Measurements from ENCODE around the gene COX5B. TPM values are rescaled to one million over a fixed set of nuclear protein-coding genes. Genes with fewer than 3 reads are reported as not detected.
A peak's percentile ranks its signal among the peaks of the same experiment; 100 is the strongest.
"Not testable (repeated sequence)": the region's sequence is repeated elsewhere in the genome, so short reads cannot be mapped to it uniquely, and the experiment has no call there.

COX5B gene
- total and polyA plus RNA-seq, 3 experiments from 2014 or later = 197 to 334 (median 205) TPM

DNA sequence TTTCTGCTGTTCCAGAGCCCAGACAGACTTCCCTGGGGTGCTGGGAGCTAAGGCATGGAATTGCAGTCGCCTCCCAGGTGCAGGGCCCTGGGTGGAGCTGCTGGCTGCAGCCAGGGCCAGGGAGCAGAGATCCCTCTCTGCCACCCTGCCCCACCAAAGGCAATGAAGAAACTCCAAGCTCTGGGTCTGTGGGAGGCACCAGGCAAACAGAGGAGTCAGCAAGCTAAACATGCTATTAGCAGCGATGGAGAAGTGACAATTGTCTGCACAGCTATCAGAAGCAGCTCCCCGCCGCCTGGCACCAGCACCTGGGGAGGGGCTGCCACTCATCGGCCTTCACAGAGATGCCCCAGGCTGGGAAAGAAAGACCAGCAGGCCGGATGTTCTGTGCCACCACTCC is 28.0 kb upstream of the COX5B start:
- no peak overlapping the region for H3K4me3 ChIP-seq (ENCODE audit: low read length)
- H3K27ac ChIP-seq (ENCODE audit: low read depth, low read length) = no peak overlapping the region
- no peaks in the 10 kb centered on the region for H3K36me3 ChIP-seq (ENCODE audit: insufficient read depth, low read length)
- no peaks in the 10 kb centered on the region for H3K36me3 Mint-ChIP-seq
- H3K27me3 Mint-ChIP-seq = peaks cover 0 to 2% of the 10 kb centered on the region in 2 donors
- H3K4me1 ChIP-seq (ENCODE audit: insufficient read depth, low read length) = no peaks in the 10 kb centered on the region
- ChIA-PET POLR2A (no interaction called here), CTCF (no interaction called here)
- H3K27me3 ChIP-seq (ENCODE audit: insufficient read depth, low read length, poor library complexity, severe bottlenecking) = no peaks in the 10 kb centered on the region
- H3K9me3 ChIP-seq (ENCODE audit: low read length) = no peaks in the 10 kb centered on the region
- no peaks in the 10 kb centered on the region for H3K9me3 Mint-ChIP-seq
- no peak overlapping the region for H3K27ac Mint-ChIP-seq
- no peaks in the 10 kb centered on the region for H3K4me1 Mint-ChIP-seq
- DNase-seq = no peak
- H3K4me3 Mint-ChIP-seq = no peak overlapping the region

DNA sequence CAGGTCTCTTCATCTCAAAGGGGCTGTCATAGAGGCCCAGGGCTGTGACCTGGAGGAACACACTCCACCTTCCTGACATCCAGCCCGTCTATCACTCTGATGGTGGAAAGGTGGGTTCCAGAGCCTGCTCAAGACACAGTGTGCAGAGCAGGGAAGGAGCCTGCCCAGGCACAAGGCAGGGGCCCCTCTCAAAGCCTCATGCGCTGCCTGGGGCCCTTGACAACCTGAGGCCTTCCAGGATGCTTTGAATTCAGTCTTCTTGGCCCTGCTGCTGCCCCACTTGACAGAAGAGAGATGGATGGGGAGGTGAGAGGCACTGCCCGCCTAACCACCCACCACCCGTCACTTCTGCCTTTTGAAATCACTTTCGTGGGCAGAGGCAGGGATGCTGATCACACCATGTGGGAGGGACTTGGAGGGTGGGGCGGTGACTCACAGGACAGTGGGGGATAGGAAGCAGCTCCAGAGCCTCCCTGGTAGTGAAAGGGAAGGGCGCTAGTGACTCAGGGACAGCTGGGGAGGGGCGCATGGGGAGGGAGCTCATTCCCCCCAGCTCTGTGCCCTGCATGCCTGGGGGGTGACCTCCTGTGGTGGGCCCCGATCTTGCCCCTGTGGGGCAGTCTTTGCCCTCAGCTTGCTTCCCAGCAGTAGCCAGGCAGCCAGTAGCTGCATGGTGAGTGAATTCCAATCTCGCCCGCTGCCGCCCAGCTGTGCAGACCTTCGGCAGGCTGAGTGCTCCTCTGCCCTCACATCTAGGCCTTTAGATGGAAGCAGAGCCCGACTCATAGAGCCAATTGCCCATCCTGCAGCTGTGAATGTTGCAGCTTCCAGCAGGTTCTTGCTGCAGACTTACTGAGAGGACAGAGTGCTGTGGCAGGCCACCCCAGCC is 26.7 kb upstream of the COX5B start:
- H3K27ac Mint-ChIP-seq = not testable (repeated sequence)

DNA sequence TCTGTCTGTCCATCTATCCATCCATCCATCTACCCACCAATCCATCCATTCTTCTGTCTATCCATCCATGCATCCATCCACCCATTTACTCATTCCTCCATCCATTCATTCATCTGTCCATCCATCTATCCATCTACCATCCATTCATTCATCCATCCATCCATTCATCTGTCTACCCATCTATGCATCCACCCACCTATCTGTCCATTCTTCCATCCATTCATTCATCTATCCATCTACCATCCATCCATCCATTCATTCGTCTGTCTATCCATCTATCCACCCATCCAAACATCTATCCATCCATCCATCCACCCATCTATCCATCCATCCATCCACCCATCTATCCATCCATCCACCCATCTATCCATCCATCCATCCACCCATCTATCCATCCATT is 25.4 kb upstream of the COX5B start:
- H3K4me3 ChIP-seq (ENCODE audit: low read length); H3K27ac ChIP-seq (ENCODE audit: low read depth, low read length); H3K36me3 Mint-ChIP-seq; DNase-seq; CTCF ChIA-PET; H3K27me3 ChIP-seq (ENCODE audit: insufficient read depth, low read length, poor library complexity, severe bottlenecking); POLR2A ChIA-PET; H3K4me1 Mint-ChIP-seq; H3K27me3 Mint-ChIP-seq; H3K9me3 ChIP-seq (ENCODE audit: low read length); H3K9me3 Mint-ChIP-seq; H3K4me3 Mint-ChIP-seq; H3K4me1 ChIP-seq (ENCODE audit: insufficient read depth, low read length); H3K36me3 ChIP-seq (ENCODE audit: insufficient read depth, low read length): not testable (repeated sequence)
- H3K27ac Mint-ChIP-seq = peak overlapping the region in 1 of 8 donors; percentile 40

More for the DNA sequence above, 26.7 kb upstream of the COX5B start:
- H3K4me1 Mint-ChIP-seq; H3K36me3 ChIP-seq (ENCODE audit: insufficient read depth, low read length); H3K36me3 Mint-ChIP-seq; H3K27me3 Mint-ChIP-seq; DNase-seq; H3K4me3 Mint-ChIP-seq; H3K27me3 ChIP-seq (ENCODE audit: insufficient read depth, low read length, poor library complexity, severe bottlenecking); H3K4me3 ChIP-seq (ENCODE audit: low read length); H3K9me3 ChIP-seq (ENCODE audit: low read length); H3K9me3 Mint-ChIP-seq; CTCF ChIA-PET; H3K27ac ChIP-seq (ENCODE audit: low read depth, low read length); H3K4me1 ChIP-seq (ENCODE audit: insufficient read depth, low read length); POLR2A ChIA-PET: not testable (repeated sequence)

DNA sequence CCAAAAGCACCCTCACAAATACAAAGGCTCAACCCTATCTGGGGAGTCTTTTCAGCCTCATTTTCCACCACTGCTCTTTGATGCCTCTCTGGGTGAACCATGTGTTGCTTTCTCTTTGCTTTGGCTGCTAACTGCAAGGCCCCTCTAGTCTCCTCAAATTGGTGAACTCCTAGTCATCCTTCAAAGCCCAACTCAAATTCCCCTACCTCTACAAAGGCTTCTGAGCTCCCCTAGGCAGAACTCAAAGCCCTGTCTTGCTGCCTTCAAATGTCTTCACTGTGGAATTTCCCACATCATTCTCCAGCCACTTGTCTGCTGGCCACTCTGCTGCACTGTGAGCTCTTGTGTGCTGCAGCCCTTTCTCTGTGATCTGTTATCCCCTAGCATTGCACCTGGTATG is 22.9 kb upstream of the COX5B start:
- POLR2A ChIA-PET; H3K9me3 Mint-ChIP-seq; H3K27ac ChIP-seq (ENCODE audit: low read depth, low read length); CTCF ChIA-PET; H3K27me3 ChIP-seq (ENCODE audit: insufficient read depth, low read length, poor library complexity, severe bottlenecking); H3K4me1 Mint-ChIP-seq; H3K36me3 Mint-ChIP-seq; H3K4me1 ChIP-seq (ENCODE audit: insufficient read depth, low read length); H3K9me3 ChIP-seq (ENCODE audit: low read length); H3K4me3 ChIP-seq (ENCODE audit: low read length); H3K36me3 ChIP-seq (ENCODE audit: insufficient read depth, low read length); DNase-seq; H3K4me3 Mint-ChIP-seq; H3K27me3 Mint-ChIP-seq: not testable (repeated sequence)
- H3K27ac Mint-ChIP-seq = peak overlapping the region in 1 of 8 donors; percentile 19

DNA sequence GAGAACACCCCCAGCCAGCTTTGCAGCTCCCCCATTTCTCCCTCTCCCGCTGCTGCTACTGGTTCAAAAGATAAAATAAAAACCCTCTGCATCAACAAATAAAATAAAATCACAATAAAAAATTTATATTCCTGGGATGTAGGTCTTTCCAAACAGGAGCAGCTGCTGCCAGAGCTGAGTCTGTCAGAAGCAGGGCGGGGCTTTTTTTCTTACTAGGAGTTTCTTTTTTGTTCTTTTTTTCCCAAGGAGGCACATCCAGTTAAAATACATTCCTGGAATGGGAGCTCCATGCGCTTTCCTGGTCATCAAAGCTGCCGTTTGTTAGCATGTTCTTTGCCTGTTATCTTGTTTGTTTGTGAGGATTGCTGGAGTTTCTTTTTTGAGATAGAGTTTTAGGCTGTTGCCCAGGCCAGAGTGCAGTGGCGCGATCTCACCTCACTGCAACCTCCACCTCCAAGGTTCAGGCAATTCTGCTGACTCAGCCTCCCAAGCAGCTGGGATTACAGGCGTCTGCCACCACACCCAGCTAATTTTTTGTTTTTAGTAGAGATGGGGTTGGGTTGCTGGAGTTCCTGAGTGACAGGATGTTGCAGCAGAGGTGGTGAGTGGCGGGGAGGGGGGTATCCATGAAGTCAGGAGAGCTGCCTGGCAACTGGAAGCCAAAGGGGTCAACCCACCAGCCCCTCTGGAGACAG is 20.4 kb upstream of the COX5B start:
- H3K4me3 Mint-ChIP-seq; H3K27me3 ChIP-seq (ENCODE audit: insufficient read depth, low read length, poor library complexity, severe bottlenecking); H3K4me1 Mint-ChIP-seq; H3K27me3 Mint-ChIP-seq; H3K27ac ChIP-seq (ENCODE audit: low read depth, low read length); H3K36me3 ChIP-seq (ENCODE audit: insufficient read depth, low read length); H3K4me1 ChIP-seq (ENCODE audit: insufficient read depth, low read length); CTCF ChIA-PET; H3K36me3 Mint-ChIP-seq; POLR2A ChIA-PET; H3K9me3 ChIP-seq (ENCODE audit: low read length); DNase-seq; H3K9me3 Mint-ChIP-seq; H3K4me3 ChIP-seq (ENCODE audit: low read length); H3K27ac Mint-ChIP-seq: not testable (repeated sequence)

DNA sequence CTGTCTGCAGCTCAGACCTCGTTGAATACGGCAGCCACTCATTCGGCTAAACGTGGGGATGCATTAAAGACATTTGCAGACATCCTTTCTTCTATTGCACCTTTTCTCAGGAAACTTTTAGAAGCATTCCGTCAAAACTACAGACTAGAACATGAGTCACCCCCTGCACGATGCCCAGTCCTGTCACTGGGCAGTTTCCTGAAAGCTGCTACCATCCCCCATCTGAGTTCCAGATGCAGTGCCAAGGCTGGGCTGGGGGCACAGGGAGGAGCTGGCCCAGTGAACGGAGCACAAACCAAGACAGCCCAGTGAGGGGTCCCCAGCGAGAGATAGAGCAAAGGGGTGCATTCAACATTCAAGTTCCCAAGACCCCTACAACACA is 19.8 kb upstream of the COX5B start:
- POLR2A ChIA-PET; DNase-seq; CTCF ChIA-PET; H3K36me3 ChIP-seq (ENCODE audit: insufficient read depth, low read length); H3K9me3 Mint-ChIP-seq; H3K9me3 ChIP-seq (ENCODE audit: low read length); H3K4me3 Mint-ChIP-seq; H3K4me1 Mint-ChIP-seq; H3K27ac Mint-ChIP-seq; H3K36me3 Mint-ChIP-seq; H3K4me1 ChIP-seq (ENCODE audit: insufficient read depth, low read length); H3K27me3 ChIP-seq (ENCODE audit: insufficient read depth, low read length, poor library complexity, severe bottlenecking); H3K27ac ChIP-seq (ENCODE audit: low read depth, low read length); H3K4me3 ChIP-seq (ENCODE audit: low read length): not testable (repeated sequence)
- H3K27me3 Mint-ChIP-seq = peaks cover 4 to 11% of the 10 kb centered on the region in 2 donors

DNA sequence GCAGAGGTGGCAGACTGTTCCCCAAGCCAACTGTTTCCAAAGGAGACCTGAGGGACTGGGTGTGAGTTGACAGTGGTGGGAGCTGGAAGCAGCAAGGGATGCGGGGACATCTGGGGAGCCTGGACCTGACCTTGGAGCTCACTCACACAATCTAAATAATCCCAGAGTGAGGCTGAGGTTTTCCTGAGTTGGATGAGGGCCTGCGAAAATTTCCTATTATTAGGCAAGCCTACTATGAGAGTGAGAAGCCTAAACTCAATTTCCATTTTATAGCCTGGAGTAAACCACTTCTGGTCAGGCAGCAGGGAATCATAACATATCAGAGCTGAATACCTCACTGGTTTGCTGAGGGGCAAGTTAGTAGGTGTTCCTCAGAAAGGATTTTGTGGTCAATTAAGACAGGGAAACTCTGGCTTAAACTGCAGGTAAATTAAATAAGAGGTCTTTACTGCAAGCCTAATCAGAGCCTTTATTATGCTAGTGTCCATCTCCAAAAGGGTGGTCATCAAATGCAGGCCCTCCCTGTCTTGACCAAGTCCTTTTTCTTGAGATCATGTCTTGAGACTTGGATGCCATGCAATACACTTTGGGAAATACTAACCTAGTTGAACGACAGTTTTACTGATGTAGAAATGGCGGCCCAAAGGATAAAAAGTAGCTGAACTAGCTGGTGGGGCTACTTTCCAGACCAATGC is 1.7 kb upstream of the COX5B start:
- ChIA-PET CTCF (interaction anchor here (1.3 kb wide), 1 partner anchor 54 kb away, joined by 3 read pairs; no protein-coding TSS in a partner anchor), POLR2A (no interaction called here)
- H3K36me3 ChIP-seq (ENCODE audit: insufficient read depth, low read length) = peaks cover 22% of the 10 kb centered on the region
- H3K4me3 ChIP-seq (ENCODE audit: low read length) = no peak overlapping the region
- H3K27me3 ChIP-seq (ENCODE audit: insufficient read depth, low read length, poor library complexity, severe bottlenecking) = no peaks in the 10 kb centered on the region
- H3K36me3 Mint-ChIP-seq = peaks cover 6 to 34% (median 10%) of the 10 kb centered on the region in 3 donors
- peak overlapping the region in 1 of 7 donors; percentile 41 for H3K4me3 Mint-ChIP-seq
- H3K9me3 ChIP-seq (ENCODE audit: low read length) = no peaks in the 10 kb centered on the region
- peaks cover 5 to 9% of the 10 kb centered on the region in 2 donors for H3K27me3 Mint-ChIP-seq
- H3K27ac ChIP-seq (ENCODE audit: low read depth, low read length) = no peak overlapping the region
- H3K4me1 ChIP-seq (ENCODE audit: insufficient read depth, low read length) = peaks cover 18% of the 10 kb centered on the region
- peak overlapping the region in 2 of 8 donors; percentile 3 to 52 for H3K27ac Mint-ChIP-seq
- H3K9me3 Mint-ChIP-seq = no peaks in the 10 kb centered on the region
- DNase-seq = no peak
- peaks cover 16 to 25% (median 21%) of the 10 kb centered on the region in 3 donors for H3K4me1 Mint-ChIP-seq
